GM18502 (cell line): ENCODE measurements around the gene RIMOC1.

Experiments used
- ATAC-seq: cut with Tn5 transposase; IDR thresholded peaks from one replicate; pipeline ENCODE4 v1.9.1; 2021; ENCODE audit warnings: mild to moderate bottlenecking; ENCODE audit not compliant: unreplicated experiment, poor library complexity

The RIMOC1 gene

DNA sequence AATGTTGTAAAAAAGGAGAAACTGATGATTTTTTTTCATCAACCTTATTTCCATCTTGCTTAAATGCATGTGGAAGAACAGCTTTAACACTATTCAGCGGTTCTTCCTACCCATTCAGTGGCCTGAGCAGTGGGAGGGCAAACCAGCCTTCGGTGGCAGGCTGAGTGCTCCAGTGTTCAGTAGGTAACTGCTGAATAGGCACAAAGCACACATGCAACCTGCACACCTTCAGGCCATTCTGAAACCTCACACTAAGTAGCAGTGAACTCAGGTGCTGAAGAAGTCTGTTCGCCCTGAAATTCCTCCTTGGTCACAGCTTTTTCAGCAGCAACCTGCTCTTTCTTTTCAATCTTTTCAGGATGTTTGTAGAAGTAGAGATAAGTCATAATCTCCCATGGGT is 47.1 kb downstream of the RIMOC1 start:
- no peak for ATAC-seq
